Daoy (cell line): Measurements from ENCODE around the gene SLCO3A1. TPM values are rescaled to one million over a fixed set of nuclear protein-coding genes. Genes with fewer than 3 reads are reported as not detected.

Experiments
- DNase-seq: peaks from one replicate; pipeline ENCODE4 v3.0.0-alpha.2; 2015; ENCODE audit warnings: low read depth
- total RNA-seq: library from RNA; depleted of rRNA; stranded (reverse); fragments of >200 nt; shearing (Covaris generic); gene quantifications from 2 replicates; pipeline ENCODE4 v1.2.3, GENCODE V29; 2014

The SLCO3A1 gene
- total RNA-seq, 1 experiment from 2014 or later, result 2.3 TPM

GRCh38 chr15:91911844-91912243 is 58.3 kb downstream of the SLCO3A1 start:
- no peak for DNase-seq

GRCh38 chr15:91912336-91912735 is 58.8 kb downstream of the SLCO3A1 start:
- DNase-seq, result no peak

GRCh38 chr15:91913560-91913959 is 60.1 kb downstream of the SLCO3A1 start:
- DNase-seq, result no peak

GRCh38 chr15:91915576-91915975 is 62.1 kb downstream of the SLCO3A1 start:
- DNase-seq, result no peak

GRCh38 chr15:91916051-91916450 is 62.5 kb downstream of the SLCO3A1 start:
- DNase-seq, result no peak

- no peak for DNase-seq
Measured at GRCh38 chr15:91917686-91918360, 64.3 kb downstream of the SLCO3A1 start.

- DNase-seq, result no peak
Measured at GRCh38 chr15:91919014-91919534, 65.6 kb downstream of the SLCO3A1 start.

GRCh38 chr15:91921188-91921842 is 67.8 kb downstream of the SLCO3A1 start:
- DNase-seq, result peak; percentile 33

- no peak for DNase-seq
Measured at GRCh38 chr15:91921843-91922198, 68.3 kb downstream of the SLCO3A1 start.

GRCh38 chr15:91922646-91923547 is 69.4 kb downstream of the SLCO3A1 start:
- DNase-seq, result peak; percentile 30

GRCh38 chr15:91924183-91924582 is 70.7 kb downstream of the SLCO3A1 start:
- no peak for DNase-seq

- no peak for DNase-seq
Measured at GRCh38 chr15:91924837-91925495, 71.5 kb downstream of the SLCO3A1 start.

GRCh38 chr15:91925794-91926193 is 72.3 kb downstream of the SLCO3A1 start:
- no peak for DNase-seq

GRCh38 chr15:91926908-91927270 is 73.4 kb downstream of the SLCO3A1 start:
- no peak for DNase-seq

GRCh38 chr15:91927585-91927984 is 74.1 kb downstream of the SLCO3A1 start:
- no peak for DNase-seq

GRCh38 chr15:91928675-91929074 is 75.2 kb downstream of the SLCO3A1 start:
- no peak for DNase-seq

GRCh38 chr15:91929509-91929908 is 76.0 kb downstream of the SLCO3A1 start:
- no peak for DNase-seq

- no peak for DNase-seq
Measured at GRCh38 chr15:91930092-91930491, 76.6 kb downstream of the SLCO3A1 start.

GRCh38 chr15:91936182-91936775 is 82.8 kb downstream of the SLCO3A1 start:
- DNase-seq, result no peak

GRCh38 chr15:91936927-91937326 is 83.4 kb downstream of the SLCO3A1 start:
- DNase-seq, result no peak

GRCh38 chr15:91938136-91938535 is 84.6 kb downstream of the SLCO3A1 start:
- DNase-seq, result no peak
